Stomach (tissue), 4 donors: Measurements from ENCODE around the gene ZNF691.

Source experiments
- EP300 ChIP-seq: sonication (generic); formaldehyde crosslinking; IDR thresholded peaks from one replicate; pipeline ENCODE4 v1.6.1; 2017; ENCODE audit warnings: antibody characterized with exemption
- POLR2A ChIP-seq, 4 donors: fragments of 450-650 bp; IDR thresholded peaks; one replicate each; pipeline ENCODE4 v1.6.1; 2016; ENCODE audit warnings: antibody characterized with exemption in 4 of 4, control low read depth in 2 of 4, mild to moderate bottlenecking in 1 of 4, moderate library complexity in 1 of 4
- POLR2AphosphoS5 ChIP-seq, 3 donors: sonication (generic); formaldehyde crosslinking; IDR thresholded peaks; one replicate each; pipeline ENCODE4 v1.6.1; 2016; ENCODE audit warnings: antibody characterized with exemption in 3 of 3
- TF ChIP-seq, protein P1 (sequence below), 7 experiments: fragments of 450-650 bp in 4 of 7; fragments of 200-600 bp in 3 of 7; sonication (generic) in 3 of 7; IDR thresholded peaks; one replicate each; pipeline ENCODE4 v1.5.1; 2016 to 2019; ENCODE audit warnings: antibody characterized with exemption in 7 of 7, control low read depth in 2 of 7, mild to moderate bottlenecking in 1 of 7

DNA sequence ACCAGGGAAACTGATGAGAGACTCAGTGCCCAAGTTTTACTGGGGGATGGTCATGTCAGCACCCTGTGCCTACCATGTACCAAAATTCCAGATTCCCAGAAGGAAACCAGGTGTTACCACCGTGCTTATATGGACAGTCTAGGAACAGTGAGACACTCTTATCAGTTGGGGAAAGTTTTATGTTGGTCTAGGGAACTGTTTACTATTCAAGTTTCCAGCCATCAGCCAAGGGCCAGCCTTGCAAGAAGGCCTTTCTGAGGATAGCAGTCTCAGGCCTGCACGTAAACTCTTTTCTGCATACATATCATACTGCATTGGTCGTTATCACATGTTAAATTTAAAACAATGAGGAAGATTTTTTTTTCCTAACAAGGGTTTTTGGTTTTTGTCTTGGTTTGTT lies 49.0 kb upstream of the ZNF691 start:
- TF ChIP-seq POLR2AphosphoS5 (IDR thresholded peaks at IDR 0.05) = no peak
- TF ChIP-seq, protein P1, sequence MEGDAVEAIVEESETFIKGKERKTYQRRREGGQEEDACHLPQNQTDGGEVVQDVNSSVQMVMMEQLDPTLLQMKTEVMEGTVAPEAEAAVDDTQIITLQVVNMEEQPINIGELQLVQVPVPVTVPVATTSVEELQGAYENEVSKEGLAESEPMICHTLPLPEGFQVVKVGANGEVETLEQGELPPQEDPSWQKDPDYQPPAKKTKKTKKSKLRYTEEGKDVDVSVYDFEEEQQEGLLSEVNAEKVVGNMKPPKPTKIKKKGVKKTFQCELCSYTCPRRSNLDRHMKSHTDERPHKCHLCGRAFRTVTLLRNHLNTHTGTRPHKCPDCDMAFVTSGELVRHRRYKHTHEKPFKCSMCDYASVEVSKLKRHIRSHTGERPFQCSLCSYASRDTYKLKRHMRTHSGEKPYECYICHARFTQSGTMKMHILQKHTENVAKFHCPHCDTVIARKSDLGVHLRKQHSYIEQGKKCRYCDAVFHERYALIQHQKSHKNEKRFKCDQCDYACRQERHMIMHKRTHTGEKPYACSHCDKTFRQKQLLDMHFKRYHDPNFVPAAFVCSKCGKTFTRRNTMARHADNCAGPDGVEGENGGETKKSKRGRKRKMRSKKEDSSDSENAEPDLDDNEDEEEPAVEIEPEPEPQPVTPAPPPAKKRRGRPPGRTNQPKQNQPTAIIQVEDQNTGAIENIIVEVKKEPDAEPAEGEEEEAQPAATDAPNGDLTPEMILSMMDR (IDR thresholded peaks at IDR 0.05) = no peak
- no peak for TF ChIP-seq POLR2A (IDR thresholded peaks at IDR 0.05)
- no peak for TF ChIP-seq EP300
